Measurements from ENCODE around the gene MPZL1. TPM values are rescaled to one million over a fixed set of nuclear protein-coding genes. Genes with fewer than 3 reads are reported as not detected.

The MPZL1 gene
- 43.9 and 68.7 TPM in 2 replicates for total RNA-seq (2016; rRNA removed; fragmentation: Illumina TruSeq; extraction: Trizol)
- 32.2 and 32.5 TPM in 2 replicates for total RNA-seq (2016; cell fraction: cytosol; rRNA removed; fragmentation: Illumina TruSeq; extraction: Trizol; ENCODE audit: low read depth)
- total RNA-seq (2016; cell fraction: insoluble cytoplasmic fraction; rRNA removed; fragmentation: Illumina TruSeq; extraction: Trizol): 37.7 and 65.7 TPM in 2 replicates
- total RNA-seq (2016; cell fraction: membrane; rRNA removed; fragmentation: Illumina TruSeq; extraction: Trizol): 33.4 and 37.7 TPM in 2 replicates
- 62.3 and 75.4 TPM in 2 replicates for total RNA-seq (2016; cell fraction: nucleus; rRNA removed; fragmentation: Illumina TruSeq; extraction: Trizol)
- 38.0 and 40.1 TPM in 2 replicates for polyA plus RNA-seq (2011; rRNA removed)
- 16.8 and 31.1 TPM in 2 replicates for polyA plus RNA-seq (2011; cell fraction: cytosol; rRNA removed)
- polyA plus RNA-seq (2011; cell fraction: nucleus; rRNA removed): 16.0 and 18.0 TPM in 2 replicates
- polyA plus RNA-seq (2012): 41.2 and 46.3 TPM in 2 replicates
- 9.7 and 14.9 TPM in 2 replicates for polyA plus RNA-seq (2016; cell fraction: cytosol; fragmentation: Illumina TruSeq; extraction: Trizol; ENCODE audit: low read depth)
- 43.0 and 47.2 TPM in 2 replicates for polyA plus RNA-seq (2016; cell fraction: insoluble cytoplasmic fraction; fragmentation: Illumina TruSeq; extraction: Trizol; ENCODE audit: low read depth)
- 21.1 and 21.8 TPM in 2 replicates for polyA plus RNA-seq (2016; cell fraction: membrane; fragmentation: Illumina TruSeq; extraction: Trizol; ENCODE audit: low read depth)
- 99.6 and 104 TPM in 2 replicates for polyA plus RNA-seq (2016; cell fraction: nucleus; fragmentation: Illumina TruSeq; extraction: Trizol; ENCODE audit: insufficient read depth, low read depth)
- 23.5 and 65.7 TPM in 2 replicates for polyA minus RNA-seq (2011; rRNA and poly(A)+ RNA removed; ENCODE audit: low replicate concordance)
- 37.6 and 52.6 TPM in 2 replicates for polyA minus RNA-seq (2011; cell fraction: cytosol; rRNA and poly(A)+ RNA removed)
- polyA minus RNA-seq (2011; cell fraction: nucleus; rRNA and poly(A)+ RNA removed): 26.1 and 36.4 TPM in 2 replicates
- Bru-seq, nascent RNA: percentile 80 among the genes with signal in this experiment
- BruChase-seq, experiment 1, labeled RNA remaining after a 6-hour chase: percentile 82 among the genes with signal in this experiment
- BruChase-seq, experiment 2, labeled RNA remaining after a 2-hour chase: percentile 81 among the genes with signal in this experiment
- long read RNA-seq, experiment 1, full-length matches to known transcripts: 39 of 58 reads
- long read RNA-seq, experiment 1, partial matches to known transcripts: 2 of 58 reads
- long read RNA-seq, experiment 1, other reads (novel, unspliced or antisense): 17 of 58 reads
- long read RNA-seq, experiment 2, full-length matches to known transcripts: 61 of 120 reads
- long read RNA-seq, experiment 2, partial matches to known transcripts: 5 of 120 reads
- long read RNA-seq, experiment 2, other reads (novel, unspliced or antisense): 54 of 120 reads

- intact Hi-C loops (cut with micrococcal nuclease; ENCODE audit: unreplicated experiment): loop anchor here (1.0 to 5.0 kb wide), 3 partner anchors 36 to 216 kb away; partner anchors contain the start of genes DCAF6 and MPC2
- TF ChIP-seq ZMYM3 (CRISPR knock-in tag; IDR thresholded peaks at IDR 0.05) (no peak), NFRKB (IDR thresholded peaks at IDR 0.05) (no peak), ZFYVE20 (CRISPR knock-in tag; IDR thresholded peaks at IDR 0.05; ENCODE audit: borderline replicate concordance, low read depth) (peak; percentile 40; the same call in 1 of the 2 replicates), ZNF782 (CRISPR knock-in tag; IDR thresholded peaks at IDR 0.05; ENCODE audit: borderline replicate concordance) (peak; percentile 31; the same call in 1 of the 2 replicates), ZNF430 (CRISPR knock-in tag; IDR thresholded peaks at IDR 0.05) (0 out of 2 replicates have a peak, but pooled peaks have one; percentile 88), HDAC2 (CRISPR knock-in tag; IDR thresholded peaks at IDR 0.05) (no peak), HNRNPL (IDR thresholded peaks at IDR 0.05; ENCODE audit: low read depth, low read length) (no peak), ZBTB26 (CRISPR knock-in tag; IDR thresholded peaks at IDR 0.05; ENCODE audit: borderline replicate concordance) (peak; percentile 73; the same call in 1 of the 2 replicates), SP5 (CRISPR knock-in tag; IDR thresholded peaks at IDR 0.05; ENCODE audit: borderline replicate concordance, low read depth) (peak; percentile 36; the same call in 1 of the 2 replicates), ZMAT3 (CRISPR knock-in tag; conservative IDR thresholded peaks at IDR 0.05) (no peak), DNMT1 (CRISPR knock-in tag; IDR thresholded peaks at IDR 0.05) (no peak), ZNF10 (CRISPR knock-in tag; IDR thresholded peaks at IDR 0.05; ENCODE audit: borderline replicate concordance, low read depth) (no peak), ZNF274 (CRISPR knock-in tag; IDR thresholded peaks at IDR 0.05) (peak; percentile 65; the same call in 1 of the 2 replicates), SNRNP70 (IDR thresholded peaks at IDR 0.05; ENCODE audit: low read depth, low read length) (no peak), CHD2 (IDR thresholded peaks at IDR 0.05; ENCODE audit: low read depth, low read length) (no peak), ZSCAN30 (CRISPR knock-in tag; IDR thresholded peaks at IDR 0.05) (no peak)
Measured at GRCh38 chr1:167721617-167722151, at the start of gene MPZL1. MPZL1 (plus strand) TSS chr1:167721982; CDS start chr1:167722152, 170 bp downstream.

More at GRCh38 chr1:167721617-167722151, at the start of gene MPZL1:
- H3K27ac ChIP-seq (ENCODE audit: extremely low read length, insufficient read depth, low read length): peak within 1 kb of the TSS; percentile 76
- ChIA-PET CTCF (ENCODE audit: low intra/inter-chr PET ratio, low total read pairs) (interaction anchor here (2.6 kb wide), 1 partner anchor 82 kb away, joined by 15 read pairs; no protein-coding TSS in a partner anchor), POLR2A (interaction anchor here (1.3 kb wide), 1 partner anchor 215 kb away, joined by 6 read pairs; the partner anchor contains the start of genes DCAF6 and MPC2)
- H4K20me1 ChIP-seq (ENCODE audit: insufficient read depth, low read length): peaks cover 3% of the 10 kb centered on the region
- H3K9me3 ChIP-seq (ENCODE audit: low read length): no peaks in the 10 kb centered on the region
- peak within 1 kb of the TSS; percentile 83 for H3K4me2 ChIP-seq (ENCODE audit: low read depth, low read length)
- no TSS peak for BruUV-seq (replicated peaks)
- FAIRE-seq (no peak), DNase-seq (ENCODE audit: low spot score) (peak; percentile 85), ATAC-seq (peak; percentile 98)
- peaks cover 76% of the 10 kb centered on the region for H3K4me1 ChIP-seq (ENCODE audit: insufficient read depth, low read length)
- H3K79me2 ChIP-seq (ENCODE audit: insufficient read depth, low read length): peaks cover 42% of the 10 kb centered on the region
- WGBS (ENCODE audit: low lambda C conversion rate): under 1% methylated on average over 24 of the region's 52 CpGs
- H3K36me3 ChIP-seq (replicated peaks in 1 of 2; ENCODE audit: control insufficient read depth in 1 of 2, insufficient read depth in 2 of 2, low read length in 2 of 2): no peaks in the 10 kb centered on the region
- no peaks in the 10 kb centered on the region for H3K27me3 ChIP-seq (ENCODE audit: control insufficient read depth in 1 of 2, insufficient read depth in 2 of 2, low read length in 2 of 2)
- peak within 1 kb of the TSS; percentile 86 for H2AFZ ChIP-seq (ENCODE audit: low read length)
- H3K9ac ChIP-seq (ENCODE audit: insufficient read depth, low read depth, low read length): peak within 1 kb of the TSS; percentile 81
- in situ Hi-C loops (cut with HindIII; ENCODE audit: extremely low pct_ligation_motif_present, low pct_unique_long_range_greater_than_20kb): loop anchor here (5.0 kb wide), 1 partner anchor 86 kb away; no protein-coding TSS in a partner anchor
- H3K4me3 ChIP-seq (replicated peaks in 1 of 3; ENCODE audit: insufficient read depth in 1 of 3, low read depth in 2 of 3, low read length in 3 of 3): peak within 1 kb of the TSS; percentile 92 to 95 (median 92)
